T-helper 2 cell treated with Interferon-gamma antibody and Interleukin-4, amounts not matched to agents 100 ng/mL and 5 ng/mL, for 36 hours (primary cell): Measurements from ENCODE around the gene TAS2R7. TPM values are rescaled to one million over a fixed set of nuclear protein-coding genes. Genes with fewer than 3 reads are reported as not detected.

ENCODE experiments used
- total RNA-seq: library from RNA; stranded (reverse); gene quantifications from 2 replicates; pipeline ENCODE4 v1.2.3, GENCODE V29; 2022

TAS2R7 gene
- total RNA-seq, 1 donor from 2014 or later: not detected

Other genes starting within 250 kb of the TAS2R7 start
- 54.7 and 56.4 TPM in 2 replicates for gene MAGOHB, start 189.0 kb downstream of the TAS2R7 start, total RNA-seq
- gene STYK1, start 128.6 kb downstream of the TAS2R7 start, total RNA-seq: 0.32 and 1.7 TPM in 2 replicates
- 57.9 and 60.7 TPM in 2 replicates for gene YBX3, start 79.3 kb downstream of the TAS2R7 start, total RNA-seq
- gene TAS2R8, start 4.7 kb upstream of the TAS2R7 start, total RNA-seq: not detected in 2 replicates
- gene TAS2R9, start 7.5 kb upstream of the TAS2R7 start, total RNA-seq: not detected in 2 replicates
- gene TAS2R10, start 23.7 kb upstream of the TAS2R7 start, total RNA-seq: 1.1 and 1.3 TPM in 2 replicates
- 2.5 and 3.7 TPM in 2 replicates for gene PRR4, start 46.8 kb upstream of the TAS2R7 start, total RNA-seq
- gene PRH1, start 81.6 kb upstream of the TAS2R7 start, total RNA-seq: 18.0 and 20.7 TPM in 2 replicates
- 1.4 and 1.7 TPM in 2 replicates for gene TAS2R13, start 106.9 kb upstream of the TAS2R7 start, total RNA-seq
- gene PRH2, start 126.6 kb upstream of the TAS2R7 start, total RNA-seq: not detected in 2 replicates
- gene TAS2R14, start 136.6 kb upstream of the TAS2R7 start, total RNA-seq: 3.2 and 4.1 TPM in 2 replicates
- gene TAS2R50, start 184.3 kb upstream of the TAS2R7 start, total RNA-seq: 1.6 and 2.0 TPM in 2 replicates
- 2.3 and 2.9 TPM in 2 replicates for gene TAS2R20, start 195.7 kb upstream of the TAS2R7 start, total RNA-seq
- gene TAS2R19, start 220.0 kb upstream of the TAS2R7 start, total RNA-seq: 3.1 and 3.5 TPM in 2 replicates
- 3.9 and 4.2 TPM in 2 replicates for gene TAS2R31, start 228.8 kb upstream of the TAS2R7 start, total RNA-seq